ENCODE measurements around the gene PRKCB.

The PRKCB gene

GRCh38 chr16:23957287-23957686, 121.5 kb downstream of the PRKCB start:
- no peak for DNase-seq (ENCODE audit: low spot score)
- in situ Hi-C loops (cut with MboI; ENCODE audit: low sequenced_read_pairs, unreplicated experiment): no loop called here
- TF ChIP-seq, protein P1, sequence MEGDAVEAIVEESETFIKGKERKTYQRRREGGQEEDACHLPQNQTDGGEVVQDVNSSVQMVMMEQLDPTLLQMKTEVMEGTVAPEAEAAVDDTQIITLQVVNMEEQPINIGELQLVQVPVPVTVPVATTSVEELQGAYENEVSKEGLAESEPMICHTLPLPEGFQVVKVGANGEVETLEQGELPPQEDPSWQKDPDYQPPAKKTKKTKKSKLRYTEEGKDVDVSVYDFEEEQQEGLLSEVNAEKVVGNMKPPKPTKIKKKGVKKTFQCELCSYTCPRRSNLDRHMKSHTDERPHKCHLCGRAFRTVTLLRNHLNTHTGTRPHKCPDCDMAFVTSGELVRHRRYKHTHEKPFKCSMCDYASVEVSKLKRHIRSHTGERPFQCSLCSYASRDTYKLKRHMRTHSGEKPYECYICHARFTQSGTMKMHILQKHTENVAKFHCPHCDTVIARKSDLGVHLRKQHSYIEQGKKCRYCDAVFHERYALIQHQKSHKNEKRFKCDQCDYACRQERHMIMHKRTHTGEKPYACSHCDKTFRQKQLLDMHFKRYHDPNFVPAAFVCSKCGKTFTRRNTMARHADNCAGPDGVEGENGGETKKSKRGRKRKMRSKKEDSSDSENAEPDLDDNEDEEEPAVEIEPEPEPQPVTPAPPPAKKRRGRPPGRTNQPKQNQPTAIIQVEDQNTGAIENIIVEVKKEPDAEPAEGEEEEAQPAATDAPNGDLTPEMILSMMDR (IDR thresholded peaks at IDR 0.05; ENCODE audit: borderline replicate concordance, control extremely low read depth, extremely low read depth, insufficient read depth, missing control alignments): no peak

- DNase-seq (ENCODE audit: low spot score): peak; percentile 20
Measured at GRCh38 chr16:23959072-23959751, 123.4 kb downstream of the PRKCB start.

GRCh38 chr16:23959752-23960072, 123.9 kb downstream of the PRKCB start:
- TF ChIP-seq, protein P1 (IDR thresholded peaks at IDR 0.05; ENCODE audit: borderline replicate concordance, control extremely low read depth, extremely low read depth, insufficient read depth, missing control alignments): no peak
- in situ Hi-C loops (cut with MboI; ENCODE audit: low sequenced_read_pairs, unreplicated experiment): no loop called here
- DNase-seq (ENCODE audit: low spot score): no peak

More at GRCh38 chr16:23959072-23959751, 123.4 kb downstream of the PRKCB start:
- in situ Hi-C loops (cut with MboI; ENCODE audit: low sequenced_read_pairs, unreplicated experiment): no loop called here
- TF ChIP-seq, protein P1 (IDR thresholded peaks at IDR 0.05; ENCODE audit: borderline replicate concordance, control extremely low read depth, extremely low read depth, insufficient read depth, missing control alignments): no peak

GRCh38 chr16:23960081-23960885, 124.5 kb downstream of the PRKCB start:
- DNase-seq (ENCODE audit: low spot score): no peak
- TF ChIP-seq, protein P1 (IDR thresholded peaks at IDR 0.05; ENCODE audit: borderline replicate concordance, control extremely low read depth, extremely low read depth, insufficient read depth, missing control alignments): no peak
- in situ Hi-C loops (cut with MboI; ENCODE audit: low sequenced_read_pairs, unreplicated experiment): no loop called here

DNA sequence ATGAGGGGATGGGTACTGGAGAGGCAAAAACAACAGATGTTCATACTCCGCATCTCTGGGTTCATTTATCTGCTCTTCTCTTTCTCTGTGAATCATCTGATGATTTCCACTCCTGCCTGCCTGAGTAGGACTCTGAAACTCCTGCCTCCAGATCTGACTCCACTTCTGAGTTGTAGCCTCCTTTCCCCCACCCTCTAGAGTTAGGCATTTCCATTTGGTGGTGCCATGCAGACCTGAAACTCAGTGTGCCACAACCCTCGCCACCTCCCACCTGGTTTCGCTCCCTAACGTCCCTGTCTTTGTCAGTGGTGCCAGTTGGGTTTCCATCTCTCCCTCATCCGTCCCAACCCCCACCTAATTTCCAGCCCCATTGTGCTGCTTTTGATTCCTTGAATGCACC, 126.2 kb downstream of the PRKCB start:
- no peak for DNase-seq (ENCODE audit: low spot score)
- TF ChIP-seq, protein P1 (IDR thresholded peaks at IDR 0.05; ENCODE audit: borderline replicate concordance, control extremely low read depth, extremely low read depth, insufficient read depth, missing control alignments): no peak
- in situ Hi-C loops (cut with MboI; ENCODE audit: low sequenced_read_pairs, unreplicated experiment): no loop called here

DNA sequence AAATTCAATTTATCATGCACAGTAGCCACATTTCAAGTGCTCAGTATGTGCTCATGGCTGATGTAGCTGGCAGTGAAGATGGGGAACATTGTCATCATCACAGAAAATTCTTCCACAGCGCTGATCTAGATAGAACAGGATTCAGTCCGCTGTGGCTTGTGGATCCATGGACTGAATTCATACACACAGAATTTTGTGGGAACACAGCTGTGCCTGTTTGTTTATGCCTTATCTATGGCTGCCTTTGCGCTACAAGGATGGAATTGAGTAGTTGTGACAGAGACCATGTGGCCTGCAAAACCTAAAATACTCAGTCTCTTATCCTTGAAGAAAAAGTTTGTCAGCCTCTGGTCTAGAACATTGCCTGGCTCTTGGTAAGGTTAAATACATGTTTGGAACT, 128.4 kb downstream of the PRKCB start:
- TF ChIP-seq, protein P1 (IDR thresholded peaks at IDR 0.05; ENCODE audit: borderline replicate concordance, control extremely low read depth, extremely low read depth, insufficient read depth, missing control alignments): no peak
- no peak for DNase-seq (ENCODE audit: low spot score)
- in situ Hi-C loops (cut with MboI; ENCODE audit: low sequenced_read_pairs, unreplicated experiment): no loop called here
